ENCODE data around the gene TIFAB.
A peak's percentile ranks its signal among the peaks of the same experiment; 100 is the strongest.

Gene TIFAB

GRCh38 chr5:135491552-135492318 lies 39.6 kb upstream of the TIFAB start:
- no peak overlapping the region for H3K4me3 ChIP-seq (ENCODE audit: low read length)
- no peak for DNase-seq (ENCODE audit: low read depth)

GRCh38 chr5:135491038-135491551 lies 38.9 kb upstream of the TIFAB start:
- DNase-seq (ENCODE audit: low read depth): no peak
- H3K4me3 ChIP-seq (ENCODE audit: low read length): no peak overlapping the region
- no peak for TF ChIP-seq CTCF (conservative IDR thresholded peaks at IDR 0.05; ENCODE audit: low read length)

More at GRCh38 chr5:135491552-135492318, 39.6 kb upstream of the TIFAB start:
- no peak for TF ChIP-seq CTCF (conservative IDR thresholded peaks at IDR 0.05; ENCODE audit: low read length)

GRCh38 chr5:135490245-135491037 lies 38.3 kb upstream of the TIFAB start:
- TF ChIP-seq CTCF (conservative IDR thresholded peaks at IDR 0.05; ENCODE audit: low read length): no peak
- no peak overlapping the region for H3K4me3 ChIP-seq (ENCODE audit: low read length)
- no peak for DNase-seq (ENCODE audit: low read depth)

- H3K4me3 ChIP-seq (ENCODE audit: low read length): peak overlapping the region; percentile 56
- no peak for DNase-seq (ENCODE audit: low read depth)
These were observed 37.5 kb upstream of the TIFAB start for GRCh38 chr5:135489466-135490244.

GRCh38 chr5:135488727-135489465 lies 36.7 kb upstream of the TIFAB start:
- peak overlapping the region; percentile 56 for H3K4me3 ChIP-seq (ENCODE audit: low read length)
- peak; percentile 46 for DNase-seq (ENCODE audit: low read depth)
- no peak for TF ChIP-seq CTCF (conservative IDR thresholded peaks at IDR 0.05; ENCODE audit: low read length)

More at GRCh38 chr5:135489466-135490244, 37.5 kb upstream of the TIFAB start:
- no peak for TF ChIP-seq CTCF (conservative IDR thresholded peaks at IDR 0.05; ENCODE audit: low read length)

GRCh38 chr5:135487839-135488514 lies 35.8 kb upstream of the TIFAB start:
- no peak for TF ChIP-seq CTCF (conservative IDR thresholded peaks at IDR 0.05; ENCODE audit: low read length)
- no peak for DNase-seq (ENCODE audit: low read depth)
- H3K4me3 ChIP-seq (ENCODE audit: low read length): no peak overlapping the region

Data from AG10803 (cell line).